Prostate gland (tissue), 2 donors: ENCODE data around the gene POLA2. TPM values are rescaled to one million over a fixed set of nuclear protein-coding genes. Genes with fewer than 3 reads are reported as not detected.
A peak's percentile ranks its signal among the peaks of the same experiment; 100 is the strongest.
"Not testable (repeated sequence)": the region's sequence is repeated elsewhere in the genome, so short reads cannot be mapped to it uniquely, and the experiment has no call there.

Source experiments
- DNase-seq: peaks from one replicate; pipeline ENCODE4 v3.0.0-alpha.2; 2019; ENCODE audit warnings: low spot score
- H3K27ac ChIP-seq, 2 donors: fragments of 200-600 bp; sonication (generic); 2 replicates each; pipeline ENCODE4 v1.5.1; 2017 to 2019
- H3K27me3 ChIP-seq: fragments of 200-600 bp; sonication (generic); replicated peaks from 2 replicates; pipeline ENCODE4 v1.5.1; 2019; ENCODE audit not compliant: insufficient read depth
- H3K36me3 ChIP-seq, 2 donors: fragments of 200-600 bp; sonication (generic); 1 replicate in 1 of 2; 2 replicates in 1 of 2; pipeline versions ENCODE4 v1.5.1 to v1.8.1; 2017 to 2019
- H3K4me1 ChIP-seq: fragments of 200-600 bp; sonication (generic); replicated peaks from 2 replicates; pipeline ENCODE4 v1.5.1; 2019
- H3K4me3 ChIP-seq, 2 donors: fragments of 200-600 bp; sonication (generic); 2 replicates each; pipeline ENCODE4 v1.5.1; 2017 to 2019
- H3K9me3 ChIP-seq: fragments of 200-600 bp; sonication (generic); 2 replicates; pipeline ENCODE4 v1.5.1; 2017
- CTCF ChIP-seq, 4 experiments: fragments of 200-600 bp in 2 of 4; fragments of 450-650 bp in 2 of 4; sonication (generic) in 2 of 4; IDR thresholded peaks; 1 replicate in 3 of 4; 2 replicates in 1 of 4; pipeline ENCODE4 v1.5.1; 2016 to 2019; ENCODE audit warnings: antibody characterized with exemption in 4 of 4, mild to moderate bottlenecking in 2 of 4, moderate library complexity in 2 of 4
- POLR2A ChIP-seq: fragments of 450-650 bp; IDR thresholded peaks from one replicate; pipeline ENCODE4 v1.6.1; 2016; ENCODE audit warnings: antibody characterized with exemption, mild to moderate bottlenecking
- POLR2AphosphoS5 ChIP-seq: sonication (generic); formaldehyde crosslinking; IDR thresholded peaks from one replicate; pipeline ENCODE4 v1.6.1; 2017; ENCODE audit warnings: antibody characterized with exemption
- WGBS: methylation state at CpG from one replicate; pipeline ENCODE4 v1.1.5; 2018; 5-methylcytosine and 5-hydroxymethylcytosine counted together
- intact Hi-C: fragments of 100-400 bp; cut with DNase I; formaldehyde crosslinking; loops from one replicate; pipeline ENCODE4 v1.14.2; 2022
- total RNA-seq, 2 donors: library from RNA; depleted of rRNA; stranded (reverse); fragments of >200 nt; gene quantifications; one replicate each; pipeline ENCODE4 v1.1.0, GENCODE V29; 2016

The POLA2 gene
- total RNA-seq, 2 donors from 2014 or later: 21.6 to 25.9 TPM

GRCh38 chr11:65242389-65242788 is 19.4 kb upstream of the POLA2 start:
- 82% methylated on average over 6 of the region's 6 CpGs for WGBS
- intact Hi-C loops: no loop called here

GRCh38 chr11:65243797-65244196 is 18.0 kb upstream of the POLA2 start:
- H3K9me3 ChIP-seq: no peaks in the 10 kb centered on the region
- H3K27ac ChIP-seq: no peak overlapping the region
- H3K4me3 ChIP-seq: no peak overlapping the region
- 49% methylated on average over 4 of the region's 4 CpGs for WGBS
- no peaks in the 10 kb centered on the region for H3K36me3 ChIP-seq
- no peaks in the 10 kb centered on the region for H3K27me3 ChIP-seq
- TF ChIP-seq POLR2AphosphoS5 (no peak), CTCF (IDR thresholded peaks at IDR 0.05) (no peak)
- no peaks in the 10 kb centered on the region for H3K4me1 ChIP-seq
- no peak for DNase-seq
- intact Hi-C loops: no loop called here

More at GRCh38 chr11:65242389-65242788, 19.4 kb upstream of the POLA2 start:
- no peaks in the 10 kb centered on the region for H3K4me1 ChIP-seq
- H3K27me3 ChIP-seq: no peaks in the 10 kb centered on the region
- H3K9me3 ChIP-seq: no peaks in the 10 kb centered on the region
- H3K4me3 ChIP-seq: no peak overlapping the region
- no peaks in the 10 kb centered on the region for H3K36me3 ChIP-seq
- no peak overlapping the region for H3K27ac ChIP-seq
- no peak for DNase-seq
- TF ChIP-seq POLR2AphosphoS5 (no peak), CTCF (IDR thresholded peaks at IDR 0.05) (no peak), POLR2A (no peak)

GRCh38 chr11:65245046-65245445 is 16.7 kb upstream of the POLA2 start:
- H3K36me3 ChIP-seq, H3K9me3 ChIP-seq, H3K4me3 ChIP-seq, H3K27ac ChIP-seq, intact Hi-C loops, H3K27me3 ChIP-seq, H3K4me1 ChIP-seq, DNase-seq: not testable (repeated sequence)
- 97% methylated on average over 8 of the region's 8 CpGs for WGBS

GRCh38 chr11:65246506-65246905 is 15.3 kb upstream of the POLA2 start:
- H3K9me3 ChIP-seq: no peaks in the 10 kb centered on the region
- DNase-seq: no peak
- no peaks in the 10 kb centered on the region for H3K4me1 ChIP-seq
- intact Hi-C loops: no loop called here
- no peak overlapping the region for H3K4me3 ChIP-seq
- no peak overlapping the region for H3K27ac ChIP-seq
- 57% methylated on average over 5 of the region's 5 CpGs for WGBS
- TF ChIP-seq POLR2AphosphoS5 (no peak), CTCF (IDR thresholded peaks at IDR 0.05) (no peak), POLR2A (no peak)
- H3K27me3 ChIP-seq: no peaks in the 10 kb centered on the region
- H3K36me3 ChIP-seq: no peaks in the 10 kb centered on the region

- intact Hi-C loops, DNase-seq, H3K27me3 ChIP-seq, H3K4me3 ChIP-seq, H3K36me3 ChIP-seq, H3K4me1 ChIP-seq, H3K9me3 ChIP-seq, H3K27ac ChIP-seq: not testable (repeated sequence)
- 78% methylated on average over 9 of the region's 9 CpGs for WGBS
Observed at GRCh38 chr11:65248184-65248710, 13.5 kb upstream of the POLA2 start.

GRCh38 chr11:65251476-65251875 is 10.3 kb upstream of the POLA2 start:
- TF ChIP-seq POLR2AphosphoS5 (peak; percentile 44), CTCF (IDR thresholded peaks at IDR 0.05) (no peak)
- DNase-seq: peak; percentile 16
- Histone ChIP-seq H3K4me3 (no peak overlapping the region), H3K27ac (no peak overlapping the region), H3K4me1 (no peaks in the 10 kb centered on the region), H3K27me3 (no peaks in the 10 kb centered on the region), H3K9me3 (no peaks in the 10 kb centered on the region), H3K36me3 (no peaks in the 10 kb centered on the region)
- WGBS: 68% methylated on average over 9 of the region's 9 CpGs
- intact Hi-C loops: no loop called here
